C4-2B (cell line): ENCODE measurements around the gene FAM20A.

Experiments
- CTCF ChIP-seq: fragments of 450-650 bp; conservative IDR thresholded peaks from 2 replicates; pipeline ENCODE4 v1.5.1; 2017; ENCODE audit warnings: mild to moderate bottlenecking
- ZFX ChIP-seq: fragments of 450-650 bp; IDR thresholded peaks from 2 replicates; pipeline ENCODE4 v1.6.1; 2017

GRCh38 chr17:68565661-68566441 lies 35.3 kb downstream of the FAM20A start:
- no peak for TF ChIP-seq CTCF
- no peak for TF ChIP-seq ZFX
